HG03060 (cell line): ENCODE results near the gene S100A16.
A peak's percentile ranks its signal among the peaks of the same experiment; 100 is the strongest.

Source experiments
- ATAC-seq: cut with Tn5 transposase; IDR thresholded peaks from one replicate; pipeline ENCODE4 v1.9.1; 2021; ENCODE audit warnings: low read depth, moderate number of reproducible peaks; ENCODE audit not compliant: unreplicated experiment

Gene S100A16

DNA sequence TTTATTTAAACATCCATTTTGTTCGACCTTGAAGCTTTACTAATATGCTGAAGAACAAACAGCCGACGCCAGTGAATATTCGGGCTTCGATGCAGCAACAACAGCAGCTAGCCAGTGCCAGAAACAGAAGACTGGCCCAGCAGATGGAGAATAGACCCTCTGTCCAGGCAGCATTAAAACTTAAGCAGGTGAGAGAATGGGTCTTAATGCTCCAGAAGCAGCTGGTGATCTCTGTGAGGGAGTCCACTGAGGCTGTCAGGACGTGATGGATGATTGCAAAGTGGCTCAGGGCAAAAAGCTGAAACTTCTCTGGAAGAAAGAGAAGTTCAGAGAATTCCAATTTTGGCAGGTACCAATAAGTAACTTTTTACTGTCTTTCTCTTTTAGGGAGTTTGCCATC is 25.3 kb upstream of the S100A16 start:
- no peak for ATAC-seq

- ATAC-seq: no peak
Measured at GRCh38 chr1:153636312-153636711, 23.4 kb upstream of the S100A16 start.

DNA sequence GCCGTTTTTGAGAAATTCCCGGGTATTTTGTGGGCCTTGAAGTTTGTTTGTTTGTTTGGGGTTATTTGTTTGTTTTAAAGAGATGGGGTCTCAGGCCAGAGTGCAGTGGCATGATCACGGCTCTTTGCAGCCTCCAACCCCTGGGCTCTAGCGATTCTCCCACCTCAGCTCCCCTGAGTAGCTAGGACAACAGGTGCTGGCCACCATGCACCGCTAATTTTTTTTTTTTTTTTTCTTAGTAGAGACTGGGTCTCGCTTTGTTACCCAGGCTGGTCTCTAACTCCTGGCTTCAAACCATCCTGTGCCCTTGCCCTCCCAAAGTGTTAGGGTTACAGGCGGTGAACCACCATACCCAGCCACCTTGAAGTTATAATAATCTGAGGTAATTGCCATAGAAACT is 22.9 kb upstream of the S100A16 start:
- no peak for ATAC-seq

DNA sequence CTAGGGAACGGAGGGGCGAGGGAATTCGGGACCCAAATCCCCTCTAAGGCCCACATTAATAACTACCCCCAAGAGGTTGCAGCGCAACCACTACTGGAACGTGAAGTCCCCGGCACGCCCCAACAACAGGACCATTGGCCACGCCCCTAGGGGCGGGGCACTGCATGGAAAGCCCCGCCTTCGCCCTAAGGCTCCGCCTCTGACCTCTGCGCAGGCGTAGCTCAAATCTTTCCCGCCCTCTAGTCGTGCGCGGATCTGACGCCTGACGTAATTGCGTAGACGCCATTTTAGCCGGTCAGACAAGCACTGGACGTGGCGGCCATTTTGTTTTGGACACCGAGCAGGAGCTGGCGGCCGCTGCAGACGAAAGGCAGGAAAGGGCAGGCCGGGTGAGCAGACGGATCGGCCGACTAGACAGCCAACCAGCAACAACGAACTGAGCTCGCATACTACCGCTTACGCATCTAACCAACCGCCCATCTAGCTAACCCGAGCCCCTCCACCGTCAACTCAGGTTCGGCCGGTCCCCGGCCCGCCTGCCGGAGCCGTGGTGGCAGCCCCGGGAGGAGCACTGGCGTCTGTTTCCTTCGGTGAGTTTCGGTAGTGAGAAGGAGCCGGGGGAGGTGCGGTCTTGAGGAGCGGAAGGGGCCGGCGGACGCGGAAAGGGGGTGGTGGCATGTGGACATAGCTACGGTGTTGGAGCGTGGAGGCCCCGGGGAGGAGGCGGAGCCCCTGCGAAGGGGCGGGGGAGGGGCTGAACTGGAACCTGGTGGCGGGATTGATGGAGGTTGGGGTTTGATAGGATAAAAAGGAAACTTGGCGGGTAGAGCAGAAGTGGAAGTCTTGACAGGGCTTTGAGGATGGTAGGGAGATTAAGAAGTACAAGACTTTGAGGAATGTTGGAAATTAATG is 21.1 kb upstream of the S100A16 start, which contains the start of gene CHTOP:
TSS of gene CHTOP (plus strand) at position 313 of the 912 bp plus-strand sequence. CDS start 2,523 bp downstream, outside the sequence.
- ATAC-seq: peak; percentile 82

DNA sequence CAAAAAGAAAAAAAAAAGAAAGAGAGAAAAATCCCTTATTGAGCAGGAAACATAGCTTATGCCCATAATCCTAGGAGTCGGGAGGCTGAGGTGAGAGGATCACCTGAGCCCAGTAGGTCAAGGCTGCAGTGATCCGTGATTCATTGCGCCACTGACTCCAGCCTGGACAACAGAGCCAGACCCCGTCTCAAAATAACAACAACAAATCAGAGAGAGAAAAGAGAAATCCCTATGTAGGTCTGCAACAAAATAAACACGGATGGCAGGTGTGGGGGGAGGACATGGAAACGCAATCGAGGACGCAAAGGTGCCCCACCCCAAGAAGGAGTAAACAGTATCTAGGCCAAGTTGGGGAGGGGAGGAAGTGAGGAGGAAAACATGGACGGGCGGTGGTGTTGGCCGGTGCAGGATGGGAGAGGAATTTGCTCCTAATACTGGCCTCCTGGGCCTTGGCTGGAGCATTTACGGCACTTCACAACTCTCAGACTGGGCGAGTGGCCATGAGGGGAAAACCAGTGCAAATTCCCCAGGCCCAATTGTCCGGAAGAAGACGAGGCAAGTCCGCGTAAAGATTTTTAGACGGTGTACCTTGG is 20.3 kb upstream of the S100A16 start:
- peak; percentile 12 for ATAC-seq

GRCh38 chr1:153631047-153632022 is 18.4 kb upstream of the S100A16 start:
- no peak for ATAC-seq

GRCh38 chr1:153630384-153630783 is 17.4 kb upstream of the S100A16 start:
- no peak for ATAC-seq

DNA sequence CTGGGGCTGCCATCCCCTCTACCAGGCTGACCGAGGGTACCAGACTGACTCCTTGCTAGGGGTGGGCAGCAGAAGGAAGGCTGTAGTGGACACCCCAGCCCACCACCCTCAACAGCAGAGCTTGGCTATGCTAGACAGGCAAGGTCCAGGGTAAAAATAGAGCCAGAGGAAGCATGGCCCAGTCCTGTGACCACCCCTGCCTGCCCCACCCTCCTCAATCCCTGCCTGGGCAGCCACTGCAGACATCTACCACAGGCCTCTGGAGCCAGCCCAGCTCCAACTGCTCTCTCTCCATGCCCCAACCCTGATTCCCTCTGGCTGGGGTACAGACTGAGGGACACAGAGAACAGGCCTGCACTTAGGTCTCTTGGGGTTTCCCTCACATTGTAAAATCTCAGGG is 17.0 kb upstream of the S100A16 start:
- no peak for ATAC-seq

- ATAC-seq: no peak
Measured at GRCh38 chr1:153629343-153629665, 16.4 kb upstream of the S100A16 start.

GRCh38 chr1:153628638-153629342 is 15.9 kb upstream of the S100A16 start:
- ATAC-seq: no peak

DNA sequence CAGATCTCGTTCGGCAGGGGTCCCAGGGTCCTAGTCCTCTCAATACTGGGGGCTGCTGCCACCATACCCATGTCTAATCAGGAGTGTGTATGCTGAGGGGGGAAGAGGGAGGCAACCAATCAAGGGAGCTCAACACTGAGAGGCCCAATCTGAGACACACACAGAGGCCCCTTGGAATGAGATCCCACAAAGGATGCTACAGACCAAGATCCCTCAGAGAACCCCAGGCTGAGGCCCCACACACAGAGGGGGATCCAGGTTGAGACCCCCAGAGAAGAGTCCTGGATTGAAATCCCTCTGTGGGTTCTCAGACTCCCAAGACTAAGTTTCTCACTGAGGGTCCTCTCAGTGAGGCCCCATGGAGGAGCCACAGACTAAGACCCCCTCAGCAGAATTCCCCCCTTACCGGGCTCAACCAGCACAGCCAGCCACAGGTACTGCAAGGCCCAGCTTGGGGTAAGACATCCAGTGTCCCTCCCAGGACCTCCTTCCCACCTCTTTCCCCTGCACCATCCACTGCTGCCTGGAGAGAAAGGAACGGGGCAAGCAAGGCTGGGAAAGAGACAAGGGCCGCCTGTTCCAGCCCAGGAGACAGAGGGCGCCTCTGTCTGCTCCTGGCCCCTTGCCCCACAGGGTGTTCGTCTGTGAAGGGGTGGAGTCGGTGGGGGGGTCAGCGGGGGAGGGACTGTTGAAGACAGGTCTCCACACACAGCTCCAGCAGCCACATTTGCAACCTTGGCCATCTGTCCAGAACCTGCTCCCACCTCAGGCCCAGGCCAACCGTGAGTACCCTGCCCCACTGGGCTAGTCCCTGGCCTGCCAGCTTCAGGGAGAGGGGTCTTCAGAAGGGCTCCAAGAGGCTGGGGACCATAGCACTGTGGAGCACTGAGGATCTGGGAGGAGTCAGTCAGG is 15.0 kb upstream of the S100A16 start, which contains the start of gene S100A1:
TSS of gene S100A1 (plus strand) at position 720 of the 912 bp plus-strand sequence. CDS start 2,088 bp downstream, outside the sequence.
- ATAC-seq: no peak

GRCh38 chr1:153626904-153627714 is 14.2 kb upstream of the S100A16 start, which contains the start of gene S100A13:
S100A13 (minus strand) TSS chr1:153627505; CDS start chr1:153626472, 1,033 bp downstream.
- ATAC-seq: no peak

GRCh38 chr1:153626477-153626903 is 13.6 kb upstream of the S100A16 start:
- no peak for ATAC-seq

- ATAC-seq: no peak
Measured at GRCh38 chr1:153624965-153625611, 12.2 kb upstream of the S100A16 start.

DNA sequence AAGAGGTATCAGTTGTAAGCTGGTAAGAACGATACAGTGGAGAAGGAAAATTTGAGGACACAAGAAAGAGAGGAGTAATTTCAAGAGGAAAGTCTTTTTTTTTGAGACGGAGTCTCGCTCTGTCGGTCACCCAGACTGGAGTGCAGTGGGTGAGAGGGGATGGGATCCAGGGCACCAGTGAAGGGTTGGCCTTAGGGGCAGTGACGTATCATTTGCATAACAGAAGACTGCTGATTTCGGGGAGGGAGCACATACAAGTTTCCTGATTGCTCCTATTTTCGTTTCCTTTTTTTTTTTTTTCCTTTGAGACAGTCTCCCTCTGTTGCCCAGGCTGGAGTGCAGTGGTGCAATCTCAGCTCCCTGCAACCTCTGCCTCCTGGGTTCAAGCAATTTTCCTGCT is 10.2 kb upstream of the S100A16 start:
- ATAC-seq: no peak

DNA sequence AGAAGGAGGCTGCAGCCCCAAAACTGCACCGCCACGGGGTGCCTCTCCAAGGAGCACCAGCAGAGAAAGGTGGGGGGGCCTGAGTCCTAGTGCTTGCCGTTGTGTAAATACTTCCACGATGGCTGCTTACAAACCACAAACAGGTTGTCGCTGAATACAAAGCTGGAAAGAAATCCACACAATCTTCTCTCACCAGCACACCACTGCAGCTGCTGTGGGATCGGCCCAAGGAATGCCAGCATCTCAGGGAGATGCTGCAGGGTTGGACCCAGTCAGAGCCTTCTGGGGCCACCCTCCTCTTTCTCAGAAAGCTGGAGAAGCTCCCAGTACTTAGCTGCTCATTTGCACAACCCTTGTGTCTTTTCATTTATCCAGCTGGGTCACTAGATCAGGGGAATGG is 6.2 kb upstream of the S100A16 start:
- no peak for ATAC-seq

- no peak for ATAC-seq
Measured at GRCh38 chr1:153617663-153618062, 4.7 kb upstream of the S100A16 start.

DNA sequence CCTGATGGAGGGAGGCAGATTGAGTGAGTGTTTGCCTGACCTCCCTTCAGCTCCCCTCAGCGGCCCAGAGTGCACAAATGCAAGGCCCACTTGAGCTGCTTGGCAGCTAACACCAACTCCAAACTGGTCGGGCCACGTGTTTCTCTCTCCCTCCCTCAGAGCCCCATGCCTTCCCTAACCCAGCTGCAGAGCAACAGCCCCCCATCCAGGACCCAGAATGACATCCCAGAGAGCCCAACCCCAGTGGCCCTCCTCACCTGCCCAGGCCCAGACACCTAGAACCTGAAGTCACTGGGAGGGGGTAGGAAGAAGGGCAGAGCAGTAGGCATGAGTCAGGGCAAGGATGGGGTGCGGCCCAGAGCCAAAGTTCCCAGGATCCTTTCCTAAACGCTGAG is 4.0 kb upstream of the S100A16 start:
- ATAC-seq: no peak
